Activated CD4-positive, alpha-beta T cell treated with anti-CD3 and anti-CD28 coated beads for 48 hours (primary cell): ENCODE data around the gene LY6G6C.

Source experiments
- DNase-seq: peaks from one replicate; pipeline ENCODE4 v3.0.0-alpha.2; 2020

The LY6G6C gene

GRCh38 chr6:31740397-31741223 lies 19.1 kb upstream of the LY6G6C start:
- no peak for DNase-seq

DNA sequence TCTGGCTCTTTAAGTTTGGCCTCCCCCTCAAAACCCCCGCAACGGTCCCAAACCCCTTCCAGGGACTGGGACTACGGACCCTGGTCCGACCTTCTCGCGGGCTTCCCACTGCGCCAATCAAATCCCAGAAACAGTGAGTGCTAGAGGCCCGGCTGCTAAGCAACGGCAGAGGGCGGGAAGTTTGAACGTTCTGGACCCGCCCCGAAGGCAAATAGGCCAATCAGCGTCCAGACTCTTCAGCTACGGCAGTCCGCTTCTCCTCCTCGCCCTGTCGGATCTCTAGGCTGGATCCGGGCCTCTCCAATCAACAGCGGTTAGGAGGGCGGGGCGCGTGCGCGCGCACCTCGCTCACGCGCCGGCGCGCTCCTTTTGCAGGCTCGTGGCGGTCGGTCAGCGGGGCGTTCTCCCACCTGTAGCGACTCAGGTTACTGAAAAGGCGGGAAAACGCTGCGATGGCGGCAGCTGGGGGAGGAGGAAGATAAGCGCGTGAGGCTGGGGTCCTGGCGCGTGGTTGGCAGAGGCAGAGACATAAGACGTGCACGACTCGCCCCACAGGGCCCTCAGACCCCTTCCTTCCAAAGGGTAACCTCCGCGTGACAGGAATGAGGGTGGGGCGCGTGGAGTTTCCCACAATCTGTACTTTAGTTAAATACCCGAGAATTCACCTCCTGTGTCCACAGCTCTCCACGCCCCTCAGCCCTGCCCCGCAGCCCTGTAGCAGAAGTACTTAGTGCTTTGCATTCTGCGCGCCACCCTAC lies 18.3 kb upstream of the LY6G6C start, which contains the start of gene MSH5:
Gene MSH5, plus strand, starts transcription at position 367 of the 758 bp plus-strand sequence. CDS start 462 bp downstream, outside the sequence.
- peak; percentile 98 for DNase-seq

- DNase-seq: peak; percentile 68
Observed at GRCh38 chr6:31737991-31738979, 16.7 kb upstream of the LY6G6C start.

DNA sequence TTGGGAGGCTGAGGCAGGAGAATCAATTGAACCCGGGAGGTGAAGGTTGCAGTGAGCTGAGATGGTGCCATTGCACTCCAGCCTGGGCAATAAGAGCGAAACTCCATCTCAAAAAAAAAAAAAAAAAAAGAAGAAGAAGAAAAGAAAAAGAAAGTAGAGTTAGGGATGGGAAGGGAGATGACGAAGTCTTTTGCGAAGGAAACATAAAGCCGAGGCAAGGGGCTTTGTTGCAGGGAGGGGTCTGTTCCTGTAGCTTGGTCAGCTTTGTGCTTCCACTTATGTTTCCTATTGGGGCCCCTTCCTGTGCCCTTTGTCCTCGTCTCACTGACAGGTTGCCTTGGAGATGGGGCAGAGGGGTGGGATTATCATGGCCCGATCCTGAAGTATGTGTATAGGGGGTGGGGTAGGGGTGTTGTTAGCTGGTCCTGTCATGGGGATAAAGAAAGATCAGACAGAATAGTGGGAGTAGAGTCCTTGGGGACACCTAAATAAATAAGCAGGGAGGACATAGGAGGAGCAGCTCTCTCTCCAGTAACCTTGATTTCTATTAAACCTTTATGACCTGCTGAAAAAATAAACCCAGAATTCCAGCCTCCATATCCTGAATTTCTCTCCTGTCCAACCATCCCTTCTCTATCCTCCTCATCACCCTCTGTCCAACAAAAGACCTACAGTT lies 15.9 kb upstream of the LY6G6C start:
- no peak for DNase-seq

DNA sequence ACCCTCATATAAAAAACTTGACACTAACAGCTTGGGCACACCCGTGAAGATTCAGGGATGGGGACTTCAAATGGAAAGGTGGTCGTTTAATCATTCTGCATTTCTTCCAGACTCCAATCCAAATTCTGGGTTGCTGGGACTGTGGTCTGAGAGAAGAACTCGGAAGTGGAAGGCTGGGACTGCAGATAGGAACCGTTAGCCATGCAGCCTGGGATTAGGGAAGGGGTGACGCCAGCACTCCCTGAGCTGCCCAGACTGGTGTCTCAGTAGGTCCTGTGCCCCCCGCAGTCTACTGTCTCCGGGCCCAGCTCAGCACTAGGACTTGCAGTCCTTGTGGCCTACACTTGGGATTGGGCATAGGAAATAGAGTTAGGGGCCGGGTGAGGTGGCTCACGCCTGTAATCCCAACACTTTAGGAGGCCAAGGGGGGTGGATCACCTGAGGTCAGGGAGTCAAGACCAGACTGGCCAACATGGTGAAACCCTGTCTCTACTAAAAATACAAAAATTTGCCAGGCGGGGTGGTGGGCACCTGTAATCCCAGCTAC lies 15.3 kb upstream of the LY6G6C start:
- no peak for DNase-seq

DNA sequence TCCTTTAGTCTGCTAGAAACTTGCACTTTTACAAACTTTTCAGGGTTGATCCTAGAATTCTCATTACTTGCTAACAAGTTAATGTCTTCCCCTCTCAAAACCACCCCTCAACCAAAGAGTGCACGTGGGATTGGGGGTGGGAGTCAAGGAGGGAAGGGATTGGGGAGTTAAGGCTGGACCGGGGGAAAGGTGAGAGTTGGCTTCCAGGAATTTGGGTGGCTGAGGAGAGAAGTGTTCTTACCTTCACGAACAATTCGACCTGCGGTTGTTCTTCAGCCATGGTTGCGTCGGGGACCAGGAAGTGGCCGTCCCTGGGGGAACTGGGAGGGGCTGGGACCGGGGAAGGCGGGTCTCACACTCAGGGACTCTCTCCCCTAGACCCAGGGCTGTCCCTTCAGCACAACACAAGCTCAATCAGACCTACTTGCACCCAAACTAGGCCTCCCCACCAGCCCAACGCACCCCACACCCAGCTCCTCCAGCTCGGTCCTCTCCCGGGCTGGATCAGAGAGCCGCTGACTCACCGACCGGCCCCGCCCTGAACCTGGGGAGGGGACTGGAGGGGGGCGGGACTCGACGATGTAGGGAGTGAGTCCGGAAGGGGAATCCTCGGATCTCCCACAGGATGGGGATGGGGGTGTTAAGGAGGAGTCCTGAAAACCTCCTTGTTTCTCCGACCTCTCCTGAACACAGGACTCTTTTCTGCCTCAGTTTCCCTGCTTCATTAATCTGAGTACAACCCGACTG lies 14.6 kb upstream of the LY6G6C start, which contains the start of gene CLIC1:
Gene CLIC1, minus strand, starts transcription at position 510 of the 747 bp plus-strand sequence. Its CDS starts 230 bp downstream, at position 280.
- DNase-seq: peak; percentile 88

DNA sequence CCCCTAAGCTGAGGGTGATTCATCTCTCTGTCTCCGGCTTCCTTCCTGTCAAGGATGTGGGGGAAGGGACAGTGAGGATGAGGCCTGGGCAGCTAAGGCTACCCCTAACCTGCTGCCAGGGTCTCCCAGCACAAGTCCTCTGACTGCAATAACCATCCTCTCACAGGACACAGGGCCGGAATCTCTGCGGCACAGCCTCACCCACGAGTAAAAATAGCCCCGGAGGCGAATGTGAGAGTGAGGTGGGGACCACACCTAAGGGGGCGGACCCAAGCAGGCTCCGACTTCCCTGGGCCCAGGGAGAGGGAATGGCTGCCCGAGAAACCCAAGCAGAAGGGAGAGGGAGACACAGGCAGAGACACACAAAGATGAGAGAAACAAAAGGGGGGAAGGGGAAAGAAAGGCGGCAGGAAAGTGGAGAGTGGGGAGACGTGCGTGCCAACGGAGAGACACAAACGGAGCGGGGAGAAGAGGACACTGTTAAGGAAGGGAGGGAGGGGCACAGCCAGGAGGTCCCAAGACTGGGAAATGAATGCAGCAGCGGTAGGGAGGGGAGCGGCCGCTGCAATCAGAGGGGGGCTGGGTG lies 13.4 kb upstream of the LY6G6C start:
- peak; percentile 57 for DNase-seq

GRCh38 chr6:31734247-31734820 lies 12.8 kb upstream of the LY6G6C start:
- DNase-seq: no peak

- DNase-seq: no peak
Observed at GRCh38 chr6:31733734-31734133, 12.2 kb upstream of the LY6G6C start.

DNA sequence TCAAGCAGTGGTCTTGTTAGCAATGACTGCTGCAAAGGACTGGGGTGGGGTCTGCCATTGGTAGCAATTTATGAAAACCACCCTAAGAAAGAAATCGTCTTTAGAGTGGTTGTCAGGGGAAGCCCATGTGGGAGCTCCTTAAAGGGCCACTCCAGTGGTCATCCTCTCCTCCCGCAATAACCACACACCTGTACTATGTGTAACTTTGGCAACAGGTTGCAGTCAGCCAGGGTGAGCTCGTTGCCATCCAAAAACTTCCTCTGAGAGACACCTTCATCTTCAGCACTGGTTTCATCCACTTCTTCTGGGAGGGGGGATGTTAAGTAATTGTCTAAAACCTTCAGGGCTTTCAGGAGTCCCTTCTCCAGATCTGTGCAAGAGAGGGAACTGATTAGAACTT lies 10.5 kb upstream of the LY6G6C start:
- DNase-seq: no peak

DNA sequence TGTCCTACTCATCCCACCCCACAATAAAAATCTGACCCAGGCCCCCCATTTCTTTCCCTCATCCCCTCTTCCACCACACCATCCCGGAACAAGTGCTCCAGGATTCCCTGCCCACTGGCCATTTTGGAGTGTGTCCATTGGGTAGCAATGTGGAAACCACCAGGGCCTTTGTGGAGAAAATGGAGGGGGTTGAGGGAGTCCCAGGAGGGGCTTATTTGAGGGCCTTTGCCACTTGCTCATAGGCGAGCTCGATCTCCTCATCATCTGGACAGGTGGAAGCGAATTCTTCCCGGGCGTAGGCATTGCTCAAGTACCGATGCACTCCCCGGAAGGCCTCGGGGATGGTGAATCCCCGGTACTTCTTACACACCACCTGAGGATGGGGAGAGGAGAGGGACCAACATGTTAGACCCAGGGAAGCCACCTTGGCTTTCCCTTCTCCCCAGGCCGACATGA lies 9.1 kb upstream of the LY6G6C start:
- no peak for DNase-seq

- DNase-seq: peak; percentile 72
Observed at GRCh38 chr6:31729979-31730630, 8.6 kb upstream of the LY6G6C start.

DNA sequence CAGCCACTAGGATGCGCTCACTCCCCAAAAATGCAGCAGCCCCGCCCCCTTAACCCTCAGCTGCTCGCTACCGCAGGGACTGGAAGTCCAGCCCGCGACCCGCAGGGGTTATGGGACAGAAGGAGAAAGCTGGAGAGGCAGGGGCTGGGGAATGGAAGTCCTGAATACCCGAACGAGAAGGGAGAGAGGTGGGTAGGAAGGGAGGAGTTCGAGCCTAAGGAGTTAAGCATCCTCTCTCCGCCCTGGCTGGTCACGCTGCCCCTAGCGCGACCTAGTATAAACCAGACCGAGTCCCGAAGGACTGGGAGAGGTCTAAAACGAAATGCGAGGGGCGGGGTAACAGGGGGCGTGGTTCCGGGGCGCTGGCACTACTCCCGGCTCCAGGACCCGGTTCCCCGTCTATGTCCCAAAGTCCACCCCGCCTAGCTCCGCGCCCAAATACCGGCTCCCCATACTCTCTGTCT lies 8.0 kb upstream of the LY6G6C start:
- DNase-seq: peak; percentile 82

GRCh38 chr6:31728767-31729514 lies 7.4 kb upstream of the LY6G6C start, which contains the start of gene DDAH2:
Gene DDAH2 (minus strand): TSS chr6:31729299. CDS start chr6:31729161, 138 bp downstream.
- no peak for DNase-seq

GRCh38 chr6:31727717-31728671 lies 6.4 kb upstream of the LY6G6C start:
- no peak for DNase-seq

DNA sequence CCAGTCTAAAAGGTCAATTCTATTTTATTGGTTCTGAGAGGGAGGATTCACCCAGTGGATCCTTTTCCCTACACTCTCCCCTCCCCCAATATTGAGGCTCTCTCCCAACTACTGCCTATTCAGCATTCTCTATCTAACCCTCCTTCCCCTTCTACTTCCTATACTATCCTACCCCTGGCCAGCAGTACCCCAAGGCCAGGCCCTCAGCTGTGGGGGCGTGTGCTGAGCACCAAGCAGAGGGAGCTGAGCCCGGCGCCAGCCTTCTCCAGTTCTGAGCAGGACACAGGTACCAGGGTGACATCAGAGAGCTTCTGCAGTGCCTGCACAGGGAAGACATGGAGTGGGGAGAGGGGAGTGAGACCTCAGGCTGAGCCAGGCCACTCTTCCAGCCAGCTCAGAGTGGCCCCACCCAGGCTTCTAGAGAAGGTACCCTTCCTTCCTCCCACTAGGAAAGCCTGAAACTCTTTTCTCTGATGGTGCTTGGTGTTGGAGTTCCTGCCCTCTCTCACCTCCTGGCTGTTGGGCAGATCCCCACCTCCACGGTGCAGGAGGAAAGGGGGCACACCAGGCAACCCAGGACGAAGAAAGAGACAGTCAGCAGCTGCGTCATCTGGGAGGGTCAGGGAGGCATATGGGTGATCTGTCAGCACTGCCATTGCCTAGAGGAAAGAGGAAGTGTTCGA lies 5.6 kb upstream of the LY6G6C start:
- DNase-seq: peak; percentile 26
